IMR-90 (cell line): ENCODE measurements around the gene RPA3. TPM values are rescaled to one million over a fixed set of nuclear protein-coding genes. Genes with fewer than 3 reads are reported as not detected.

Experiments used
- ATAC-seq: fragments of 200-7000 bp; cut with Tn5 transposase; 2 replicates; pipeline ENCODE4 v1.9.1; 2020; ENCODE audit warnings: low read depth, mild to moderate bottlenecking, moderate library complexity
- BruUV-seq: library from RNA; stranded (reverse); fragments of 400-500 nt; replicated peaks from 2 replicates; lab custom pipeline; 2021; lab: Mats Ljungman, UMichigan
- CTCF ChIA-PET: fragments of 300-600 bp; formaldehyde crosslinking; extraction: SDS; loops from one replicate; lab custom pipeline; 2021; ENCODE audit warnings: antibody characterized with exemption; lab: Yijun Ruan, JAX
- POLR2A ChIA-PET: fragments of 300-600 bp; sonication (Branson Sonifier 250); formaldehyde crosslinking; loops from one replicate; lab custom pipeline; 2022; ENCODE audit warnings: antibody characterized with exemption; ENCODE audit not compliant: unreplicated experiment; lab: Charles Lee
- DNase-seq: peaks from one replicate; pipeline ENCODE4 v3.0.0; 2013
- H2AFZ ChIP-seq: replicated peaks from 2 replicates; pipeline ENCODE3; 2013; ENCODE audit warnings: low read length, mild to moderate bottlenecking; ENCODE audit not compliant: poor library complexity
- H2AK5ac ChIP-seq: 2 replicates; pipeline ENCODE4 v1.6.1; 2013; ENCODE audit warnings: low read depth, low read length, inconsistent platforms
- H2AK9ac ChIP-seq: replicated peaks from 2 replicates; pipeline ENCODE3; 2013; ENCODE audit warnings: mild to moderate bottlenecking, low read depth, low read length, moderate library complexity; ENCODE audit not compliant: poor library complexity
- H2BK120ac ChIP-seq: 2 replicates; pipeline ENCODE4 v1.6.1; 2013; ENCODE audit warnings: low read depth, low read length, inconsistent platforms
- H2BK15ac ChIP-seq: 3 replicates; pipeline ENCODE4 v1.6.1; 2013; ENCODE audit warnings: low read depth, low read length, inconsistent platforms
- H2BK20ac ChIP-seq: 2 replicates; pipeline ENCODE4 v1.6.1; 2013; ENCODE audit warnings: low read depth, mild to moderate bottlenecking, inconsistent platforms, low read length, moderate library complexity
- H2BK5ac ChIP-seq: 2 replicates; pipeline ENCODE4 v1.6.1; 2013; ENCODE audit warnings: mild to moderate bottlenecking, low read depth, low read length, inconsistent platforms; ENCODE audit not compliant: poor library complexity, severe bottlenecking
- H3K14ac ChIP-seq: replicated peaks from 2 replicates; pipeline ENCODE4 v1.6.1; 2013; ENCODE audit warnings: low read depth, low read length, inconsistent platforms
- H3K18ac ChIP-seq: 2 replicates; pipeline ENCODE4 v1.6.1; 2013; ENCODE audit warnings: low read depth, low read length, control low read depth
- H3K23ac ChIP-seq: 2 replicates; pipeline ENCODE4 v1.6.1; 2013; ENCODE audit warnings: low read depth, low read length, inconsistent platforms
- H3K27ac ChIP-seq: 2 replicates; pipeline ENCODE4 v1.5.1; 2013; ENCODE audit warnings: mild to moderate bottlenecking, control low read depth, low read length; ENCODE audit not compliant: insufficient read depth
- H3K27me3 ChIP-seq: 2 replicates; pipeline ENCODE4 v1.6.1; 2013; ENCODE audit warnings: low read length; ENCODE audit not compliant: control insufficient read depth, insufficient read depth
- H3K36me3 ChIP-seq: 2 replicates; pipeline ENCODE4 v1.6.1; 2013; ENCODE audit warnings: low read length, mixed read lengths; ENCODE audit not compliant: control insufficient read depth, insufficient read depth
- H3K4ac ChIP-seq: 2 replicates; pipeline ENCODE4 v1.6.1; 2013; ENCODE audit warnings: low read depth, low read length, inconsistent platforms
- H3K4me1 ChIP-seq: 2 replicates; pipeline ENCODE4 v1.6.1; 2013; ENCODE audit warnings: low read length, mixed read lengths; ENCODE audit not compliant: control insufficient read depth, insufficient read depth
- H3K4me2 ChIP-seq: 2 replicates; pipeline ENCODE4 v1.6.1; 2013; ENCODE audit warnings: low read depth, mild to moderate bottlenecking, control low read depth, low read length, moderate library complexity
- H3K4me3 ChIP-seq: 2 replicates; pipeline ENCODE4 v1.5.1; 2013; ENCODE audit warnings: low read depth, mild to moderate bottlenecking, control low read depth, low read length, moderate library complexity; ENCODE audit not compliant: insufficient read depth
- H3K56ac ChIP-seq: 2 replicates; pipeline ENCODE4 v1.6.1; 2013; ENCODE audit warnings: low read length, inconsistent platforms; ENCODE audit not compliant: insufficient read depth; ENCODE audit errors: extremely low read depth
- H3K79me1 ChIP-seq, 2 experiments: 2 replicates each; pipeline ENCODE4 v1.6.1; 2013; ENCODE audit warnings: low read length in 2 of 2, inconsistent platforms in 1 of 2, low read depth in 1 of 2
- H3K9ac ChIP-seq: 2 replicates; pipeline ENCODE4 v1.6.1; 2013; ENCODE audit warnings: low read depth, low read length, control low read depth
- H3K9me1 ChIP-seq: 2 replicates; pipeline ENCODE4 v1.6.1; 2013; ENCODE audit warnings: low read length, inconsistent platforms; ENCODE audit not compliant: insufficient read depth
- H3K9me3 ChIP-seq: 2 replicates; pipeline ENCODE4 v1.6.1; 2013; ENCODE audit warnings: low read length; ENCODE audit not compliant: control insufficient read depth, insufficient read depth
- H4K20me1 ChIP-seq: 2 replicates; pipeline ENCODE4 v1.6.1; 2013; ENCODE audit warnings: low read length, inconsistent platforms; ENCODE audit not compliant: insufficient read depth
- H4K5ac ChIP-seq: 2 replicates; pipeline ENCODE4 v1.6.1; 2013; ENCODE audit warnings: mild to moderate bottlenecking, low read depth, low read length, control low read depth
- H4K8ac ChIP-seq, 2 experiments: 2 replicates each; pipeline ENCODE4 v1.6.1; 2013; ENCODE audit warnings: low read depth in 2 of 2, low read length in 2 of 2, control low read depth in 1 of 2, inconsistent platforms in 1 of 2
- H4K91ac ChIP-seq: 2 replicates; pipeline ENCODE4 v1.6.1; 2013; ENCODE audit warnings: low read depth, low read length, inconsistent platforms; ENCODE audit not compliant: insufficient read depth
- BHLHE40 ChIP-seq: fragments of 150-350 bp; IDR thresholded peaks from 2 replicates; pipeline ENCODE4 v1.6.1; 2016; ENCODE audit warnings: mild to moderate bottlenecking, low read depth, low read length
- CEBPB ChIP-seq: IDR thresholded peaks from 2 replicates; pipeline ENCODE4 v1.6.1; 2012; ENCODE audit warnings: low read depth, low read length, improper control_type of control experiment
- CHD1 ChIP-seq: IDR thresholded peaks from 2 replicates; pipeline ENCODE4 v1.6.1; 2012; ENCODE audit warnings: low read depth, low read length, improper control_type of control experiment
- ELK1 ChIP-seq: fragments of 150-350 bp; IDR thresholded peaks from 2 replicates; pipeline ENCODE4 v1.6.1; 2016; ENCODE audit warnings: low read depth, mild to moderate bottlenecking, low read length, moderate library complexity, borderline replicate concordance
- FOS ChIP-seq: fragments of 150-350 bp; IDR thresholded peaks from 2 replicates; pipeline ENCODE4 v1.6.1; 2016; ENCODE audit warnings: low read depth, low read length
- MAFK ChIP-seq: IDR thresholded peaks from 2 replicates; pipeline ENCODE4 v1.6.1; 2012; ENCODE audit warnings: low read depth, low read length, improper control_type of control experiment
- NFE2L2 ChIP-seq: fragments of 150-350 bp; IDR thresholded peaks from 2 replicates; pipeline ENCODE4 v1.6.1; 2016; ENCODE audit warnings: low read depth, mild to moderate bottlenecking, low read length
- POLR2A ChIP-seq: IDR thresholded peaks from 2 replicates; pipeline ENCODE4 v1.6.1; 2012; ENCODE audit warnings: mild to moderate bottlenecking, low read depth, low read length
- RCOR1 ChIP-seq: IDR thresholded peaks from 2 replicates; pipeline ENCODE4 v1.6.1; 2012; ENCODE audit warnings: mild to moderate bottlenecking, low read length, improper control_type of control experiment; ENCODE audit not compliant: insufficient replicate concordance
- SMC3 ChIP-seq: fragments of 150-350 bp; IDR thresholded peaks from 2 replicates; pipeline ENCODE4 v1.6.1; 2016; ENCODE audit warnings: low read depth, mild to moderate bottlenecking, antibody characterized with exemption, low read length, moderate library complexity
- WGBS, 2 experiments: methylation state at CpG; one replicate each; pipeline versions ENCODE4 v1.1.5 to v1.1.7; 2013; ENCODE audit warnings: missing lambda C conversion rate in 2 of 2; ENCODE audit not compliant: insufficient read length in 1 of 2; ENCODE audit errors: extremely low coverage in 2 of 2; 5-methylcytosine and 5-hydroxymethylcytosine counted together
- dilution Hi-C: fragments of 300-500 bp; cut with HindIII; formaldehyde crosslinking; loops from one replicate; pipeline ENCODE4 v1.14.3; 2018; ENCODE audit warnings: low sequenced_read_pairs; ENCODE audit not compliant: unreplicated experiment
- in situ Hi-C: fragments of 300-500 bp; cut with MboI; formaldehyde crosslinking; loops from 3 replicates; pipeline ENCODE4 v1.14.3; 2019; ENCODE audit warnings: low sequenced_read_pairs, inconsistent platforms, mixed read lengths
- intact Hi-C: fragments of 100-400 bp; cut with micrococcal nuclease; formaldehyde crosslinking; loops from 2 replicates; pipeline ENCODE4 v1.10.0; 2022
- polyA plus RNA-seq, 3 experiments: library from polyadenylated mRNA; depleted of rRNA; stranded (reverse); fragments of >200 nt; gene quantifications; 2 replicates each; pipeline ENCODE4 v1.2.3, GENCODE V29; 2012; ENCODE audit warnings: low replicate concordance in 1 of 3
- total RNA-seq: library from RNA; depleted of rRNA; stranded (reverse); fragments of >200 nt; gene quantifications from 2 replicates; pipeline ENCODE4 v1.2.3, GENCODE V29; 2012
- TF ChIP-seq, protein P1 (sequence below): fragments of 150-350 bp; IDR thresholded peaks from 2 replicates; pipeline ENCODE4 v1.6.1; 2017; ENCODE audit warnings: mild to moderate bottlenecking, antibody characterized with exemption, low read length, low read depth
- TF ChIP-seq, protein P2 (sequence below): conservative IDR thresholded peaks from 2 replicates; pipeline ENCODE4 v1.5.1; 2012; ENCODE audit warnings: mild to moderate bottlenecking, low read depth, low read length, improper control_type of control experiment

The RPA3 gene
- total and polyA plus RNA-seq, 2 of the 4 experiments (the other 2 are of a cell fraction), result 12.7 to 21.1 TPM

DNA sequence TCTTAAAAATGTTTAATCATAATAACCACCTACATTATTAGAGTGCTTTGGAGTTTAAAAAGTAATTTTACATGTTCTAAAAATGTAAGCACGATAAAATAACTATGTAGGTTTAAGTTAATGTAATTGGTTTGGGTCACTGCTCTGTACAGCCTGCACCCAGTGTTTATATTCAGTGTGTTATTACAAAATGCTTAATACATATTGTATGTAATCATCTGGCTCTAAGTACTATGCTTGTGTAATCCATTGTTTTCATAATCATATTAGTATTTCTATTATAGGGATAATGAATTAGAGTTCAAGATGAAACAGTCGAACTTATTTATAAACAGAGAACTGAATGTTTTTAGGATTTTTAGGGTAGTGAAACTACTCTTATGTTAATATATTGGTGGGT lies 13.1 kb downstream of the RPA3 start:
- Histone ChIP-seq H3K9ac (no peak overlapping the region), H3K4ac (no peak overlapping the region), H2AK9ac (no peak overlapping the region), H3K4me1 (no peaks in the 10 kb centered on the region), H4K5ac (no peak overlapping the region), H2BK15ac (no peak overlapping the region), H3K27me3 (no peaks in the 10 kb centered on the region), H3K27ac (no peak overlapping the region), H4K20me1 (no peaks in the 10 kb centered on the region), H3K4me3 (no peak overlapping the region), H2BK5ac (no peak overlapping the region), H3K18ac (no peak overlapping the region), H3K9me3 (peaks cover 3% of the 10 kb centered on the region; the same call in 1 of the 2 replicates), H3K9me1 (no peaks in the 10 kb centered on the region; the same call in 1 of the 2 replicates), H3K36me3 (no peaks in the 10 kb centered on the region), H2BK20ac (no peak overlapping the region), H3K79me1 (peaks cover 0 to 2% of the 10 kb centered on the region in 2 experiments; a peak in 2 of 4 replicates), H2BK120ac (no peak overlapping the region), H4K8ac (no peak overlapping the region), H2AFZ (no peak overlapping the region), H3K14ac (no peak overlapping the region), H2AK5ac (no peak overlapping the region), H3K56ac (no peak overlapping the region), H3K4me2 (no peak overlapping the region), H4K91ac (no peak overlapping the region), H3K23ac (no peak overlapping the region)
- intact Hi-C loops (no loop called here), in situ Hi-C loops (no loop called here), dilution Hi-C loops (no loop called here)
- CTCF ChIA-PET, result no interaction called here
- WGBS, 2 experiments, result no CpG with 5 or more reads among the region's 2 CpGs
- ATAC-seq (peak; percentile 24), DNase-seq (peak; percentile 16)
- TF ChIP-seq CHD1 (no peak), NFE2L2 (no peak), POLR2A (no peak), SMC3 (no peak), FOS (no peak), CEBPB (no peak), MAFK (no peak), RCOR1 (no peak), ELK1 (no peak), BHLHE40 (no peak)
- TF ChIP-seq, protein P1, sequence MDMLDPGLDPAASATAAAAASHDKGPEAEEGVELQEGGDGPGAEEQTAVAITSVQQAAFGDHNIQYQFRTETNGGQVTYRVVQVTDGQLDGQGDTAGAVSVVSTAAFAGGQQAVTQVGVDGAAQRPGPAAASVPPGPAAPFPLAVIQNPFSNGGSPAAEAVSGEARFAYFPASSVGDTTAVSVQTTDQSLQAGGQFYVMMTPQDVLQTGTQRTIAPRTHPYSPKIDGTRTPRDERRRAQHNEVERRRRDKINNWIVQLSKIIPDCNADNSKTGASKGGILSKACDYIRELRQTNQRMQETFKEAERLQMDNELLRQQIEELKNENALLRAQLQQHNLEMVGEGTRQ, result no peak
- TF ChIP-seq, protein P2, sequence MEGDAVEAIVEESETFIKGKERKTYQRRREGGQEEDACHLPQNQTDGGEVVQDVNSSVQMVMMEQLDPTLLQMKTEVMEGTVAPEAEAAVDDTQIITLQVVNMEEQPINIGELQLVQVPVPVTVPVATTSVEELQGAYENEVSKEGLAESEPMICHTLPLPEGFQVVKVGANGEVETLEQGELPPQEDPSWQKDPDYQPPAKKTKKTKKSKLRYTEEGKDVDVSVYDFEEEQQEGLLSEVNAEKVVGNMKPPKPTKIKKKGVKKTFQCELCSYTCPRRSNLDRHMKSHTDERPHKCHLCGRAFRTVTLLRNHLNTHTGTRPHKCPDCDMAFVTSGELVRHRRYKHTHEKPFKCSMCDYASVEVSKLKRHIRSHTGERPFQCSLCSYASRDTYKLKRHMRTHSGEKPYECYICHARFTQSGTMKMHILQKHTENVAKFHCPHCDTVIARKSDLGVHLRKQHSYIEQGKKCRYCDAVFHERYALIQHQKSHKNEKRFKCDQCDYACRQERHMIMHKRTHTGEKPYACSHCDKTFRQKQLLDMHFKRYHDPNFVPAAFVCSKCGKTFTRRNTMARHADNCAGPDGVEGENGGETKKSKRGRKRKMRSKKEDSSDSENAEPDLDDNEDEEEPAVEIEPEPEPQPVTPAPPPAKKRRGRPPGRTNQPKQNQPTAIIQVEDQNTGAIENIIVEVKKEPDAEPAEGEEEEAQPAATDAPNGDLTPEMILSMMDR, result no peak
- POLR2A ChIA-PET, result interaction anchor here (1.0 kb wide), 1 partner anchor 11 kb away, joined by 3 read pairs; no protein-coding TSS in a partner anchor
- no TSS peak for BruUV-seq
